Tibial artery (tissue), 4 donors: Measurements from ENCODE around the gene SLC5A8.

Experiments used
- DNase-seq, 2 donors: peaks; one replicate each; pipeline ENCODE4 v3.0.0-alpha.2; 2019
- H3K27ac ChIP-seq, 2 donors: fragments of 200-600 bp; sonication (generic) in 1 of 2; 1 replicate in 1 of 2; 2 replicates in 1 of 2; pipeline ENCODE4 v1.5.1; 2018 to 2019; ENCODE audit warnings: mild to moderate bottlenecking in 1 of 2
- H3K27me3 ChIP-seq, 2 donors: fragments of 200-600 bp; sonication (generic) in 1 of 2; one replicate each; pipeline versions ENCODE4 v1.5.1 to v1.6.0; 2016 to 2019
- H3K36me3 ChIP-seq, 3 donors: fragments of 200-600 bp; sonication (generic) in 2 of 3; one replicate each; pipeline ENCODE4 v1.5.1; 2016 to 2019; ENCODE audit warnings: mild to moderate bottlenecking in 2 of 3
- H3K4me1 ChIP-seq, 4 donors: fragments of 200-600 bp; sonication (generic) in 2 of 4; 1 replicate in 3 of 4; 2 replicates in 1 of 4; pipeline ENCODE4 v1.5.1; 2016 to 2019
- H3K4me3 ChIP-seq, 2 donors: fragments of 200-600 bp; sonication (generic) in 1 of 2; 1 replicate in 1 of 2; 2 replicates in 1 of 2; pipeline ENCODE4 v1.5.1; 2018 to 2019; ENCODE audit warnings: mild to moderate bottlenecking in 2 of 2
- H3K9me3 ChIP-seq, 3 donors: fragments of 200-600 bp; sonication (generic) in 1 of 3; one replicate each; pipeline ENCODE4 v1.5.1; 2016 to 2019
- CTCF ChIP-seq, 2 experiments: fragments of 200-600 bp in 1 of 2; fragments of 450-650 bp in 1 of 2; IDR thresholded peaks; one replicate each; pipeline ENCODE4 v1.5.1; 2017 to 2019; ENCODE audit warnings: antibody characterized with exemption in 2 of 2, mild to moderate bottlenecking in 1 of 2, moderate library complexity in 1 of 2
- intact Hi-C: fragments of 100-400 bp; cut with DNase I; formaldehyde crosslinking; loops from one replicate; pipeline ENCODE4 v1.15.0; 2023; ENCODE audit warnings: low total_unique reads

The SLC5A8 gene

DNA sequence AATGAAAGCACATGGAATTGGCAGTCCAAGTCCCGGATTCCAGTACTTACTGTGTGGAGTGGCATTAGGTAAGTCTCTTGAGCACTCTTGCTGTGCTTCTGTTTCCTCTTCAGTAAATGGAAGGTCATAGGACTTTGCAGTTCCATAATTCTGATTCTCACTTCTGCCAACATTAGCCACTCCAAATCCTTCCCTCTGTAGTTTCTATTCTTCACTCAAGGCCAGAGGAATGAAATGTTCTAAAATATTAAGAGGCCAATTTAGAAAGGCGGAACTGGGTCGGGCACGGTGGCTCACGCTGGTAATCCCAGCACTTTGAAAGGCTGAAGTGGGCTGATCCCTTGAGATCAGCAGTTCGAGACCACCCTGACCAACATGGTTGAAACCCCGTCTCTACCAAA lies 19.8 kb upstream of the SLC5A8 start:
- TF ChIP-seq CTCF (IDR thresholded peaks at IDR 0.05) = no peak
- DNase-seq = no peak
- Histone ChIP-seq H3K4me1 (no peaks in the 10 kb centered on the region), H3K9me3 (no peaks in the 10 kb centered on the region), H3K27me3 (no peaks in the 10 kb centered on the region), H3K4me3 (no peak overlapping the region), H3K36me3 (no peaks in the 10 kb centered on the region), H3K27ac (no peak overlapping the region)
- intact Hi-C loops = no loop called here

- peaks cover 0 to 13% (median 0%) of the 10 kb centered on the region in 4 donors for H3K4me1 ChIP-seq
- TF ChIP-seq CTCF (IDR thresholded peaks at IDR 0.05) = no peak
- intact Hi-C loops = no loop called here
- no peaks in the 10 kb centered on the region for H3K36me3 ChIP-seq
- H3K4me3 ChIP-seq = no peak overlapping the region
- no peak for DNase-seq
- no peaks in the 10 kb centered on the region for H3K27me3 ChIP-seq
- H3K9me3 ChIP-seq = no peaks in the 10 kb centered on the region
- no peak overlapping the region for H3K27ac ChIP-seq
Observed at GRCh38 chr12:101221301-101221700, 11.3 kb upstream of the SLC5A8 start.

DNA sequence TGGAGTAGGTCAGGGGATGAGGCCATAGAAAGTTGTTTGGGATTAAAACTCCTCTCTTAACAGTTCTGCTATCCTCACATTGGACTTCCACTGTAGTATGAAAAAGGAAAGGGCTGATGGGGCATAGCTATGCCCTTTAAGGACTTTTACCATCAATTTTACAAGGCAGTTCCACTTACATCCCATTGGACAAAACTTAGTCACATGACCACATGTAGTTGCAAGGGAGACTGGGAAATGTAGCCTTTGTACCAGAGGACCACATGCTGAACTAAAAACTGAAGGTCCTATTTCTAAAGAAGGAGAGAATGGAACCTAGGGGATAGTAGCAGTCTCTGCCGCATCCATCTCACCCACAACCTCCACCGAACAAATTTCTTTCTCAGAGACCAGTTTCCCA lies 6.8 kb upstream of the SLC5A8 start:
- intact Hi-C loops = no loop called here
- TF ChIP-seq CTCF (IDR thresholded peaks at IDR 0.05) = no peak
- no peak for DNase-seq
- no peaks in the 10 kb centered on the region for H3K27me3 ChIP-seq
- H3K27ac ChIP-seq = no peak overlapping the region
- no peaks in the 10 kb centered on the region for H3K9me3 ChIP-seq
- H3K4me1 ChIP-seq = no peaks in the 10 kb centered on the region
- H3K4me3 ChIP-seq = no peak overlapping the region
- H3K36me3 ChIP-seq = no peaks in the 10 kb centered on the region

DNA sequence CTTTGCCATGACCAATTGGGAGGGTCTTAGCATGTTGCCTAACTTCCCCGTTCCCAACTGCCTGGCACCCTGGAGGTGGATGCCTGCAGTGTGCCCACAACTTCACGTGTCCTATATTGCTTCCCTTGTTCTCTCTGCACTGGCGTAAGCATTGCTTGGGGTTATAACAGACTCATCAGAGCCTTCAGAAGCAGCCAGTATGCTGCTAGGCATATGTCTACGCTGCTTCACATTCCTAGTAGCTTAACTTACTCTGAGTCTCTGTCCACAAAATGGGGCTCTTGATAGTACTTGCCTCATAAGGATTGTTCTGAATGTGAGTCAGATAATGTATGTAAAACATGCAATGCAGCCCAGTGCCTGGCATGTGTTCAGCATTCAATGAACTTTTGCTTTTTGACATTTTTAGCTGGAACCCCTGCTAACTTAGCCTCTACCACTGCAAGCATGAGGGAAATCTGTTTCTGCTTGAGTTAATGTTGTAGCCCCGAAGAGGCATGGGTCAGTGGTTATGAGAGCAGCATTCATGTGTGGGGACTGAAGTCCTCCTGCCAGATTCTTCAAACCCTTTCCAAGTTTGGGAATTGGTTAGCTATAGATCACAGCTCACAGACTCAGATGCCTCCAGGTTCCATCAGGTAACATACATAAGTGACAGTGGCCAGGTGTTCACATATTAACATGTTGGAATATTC lies 2.8 kb downstream of the SLC5A8 start:
- Histone ChIP-seq H3K27me3 (peaks cover 0 to 22% of the 10 kb centered on the region in 2 donors), H3K4me1 (peaks cover 0 to 11% (median 3%) of the 10 kb centered on the region in 4 donors), H3K36me3 (no peaks in the 10 kb centered on the region), H3K27ac (no peak overlapping the region), H3K4me3 (no peak overlapping the region), H3K9me3 (no peaks in the 10 kb centered on the region)
- no peak for TF ChIP-seq CTCF (IDR thresholded peaks at IDR 0.05)
- intact Hi-C loops = no loop called here
- no peak for DNase-seq

DNA sequence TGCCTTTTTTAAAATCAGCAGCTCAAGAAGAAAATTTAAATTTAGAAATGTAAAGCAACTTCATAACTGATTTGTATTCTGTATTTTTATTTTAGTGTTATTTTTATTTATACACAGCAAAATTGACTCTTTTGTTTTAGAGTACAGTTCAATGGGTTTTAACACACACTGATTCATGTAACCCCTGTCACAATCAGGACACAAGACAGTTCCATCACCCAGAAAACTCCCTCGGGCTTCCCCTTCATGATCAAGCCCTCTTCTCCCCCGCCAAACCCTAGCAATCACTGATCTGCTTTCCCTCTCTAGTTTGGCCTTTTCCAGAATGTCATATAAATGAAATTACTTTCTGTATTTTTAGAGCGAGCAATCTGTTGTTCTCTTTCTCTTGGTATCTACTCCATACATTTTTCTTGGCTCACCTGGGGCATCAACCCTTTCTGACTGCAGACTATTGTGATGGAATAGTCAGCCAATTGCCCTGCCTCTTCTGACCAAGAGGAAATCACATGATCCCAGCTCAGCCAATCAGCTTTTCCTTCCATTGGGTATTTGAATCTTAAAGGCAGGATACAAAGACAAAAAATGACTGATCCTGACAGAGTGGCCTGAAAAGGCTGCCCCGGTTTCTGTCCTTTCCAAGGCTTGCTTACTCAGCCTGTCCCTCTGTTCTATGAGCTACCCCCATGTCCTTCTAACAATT lies 5.3 kb downstream of the SLC5A8 start:
- Histone ChIP-seq H3K4me1 (peaks cover 0 to 5% (median 2%) of the 10 kb centered on the region in 4 donors), H3K4me3 (no peak overlapping the region), H3K27me3 (peaks cover 0 to 15% of the 10 kb centered on the region in 2 donors), H3K27ac (no peak overlapping the region), H3K36me3 (no peaks in the 10 kb centered on the region), H3K9me3 (no peaks in the 10 kb centered on the region)
- DNase-seq = no peak
- intact Hi-C loops = no loop called here
- no peak for TF ChIP-seq CTCF (IDR thresholded peaks at IDR 0.05)
